GM12878 (cell line): Measurements from ENCODE around the gene JDP2. TPM values are rescaled to one million over a fixed set of nuclear protein-coding genes. Genes with fewer than 3 reads are reported as not detected.

Experiments used
- FOXM1 ChIP-seq: IDR thresholded peaks from 2 replicates; pipeline ENCODE4 v1.6.1; 2012; ENCODE audit warnings: low read depth, mild to moderate bottlenecking, inconsistent platforms, low read length, moderate library complexity
- HDAC2 ChIP-seq: fragments of 200-600 bp; sonication (generic); IDR thresholded peaks from 2 replicates; pipeline ENCODE4 v1.6.1; 2017
- HDGF ChIP-seq: fragments of 450-650 bp; IDR thresholded peaks from 2 replicates; pipeline ENCODE4 v1.6.1; 2016; ENCODE audit warnings: antibody characterized with exemption
- IKZF2 ChIP-seq, 2 experiments: fragments of 450-650 bp; IDR thresholded peaks; 2 replicates each; pipeline ENCODE4 v1.6.1; 2017; ENCODE audit warnings: mild to moderate bottlenecking in 2 of 2, moderate library complexity in 2 of 2
- NR2C1 ChIP-seq: fragments of 450-650 bp; IDR thresholded peaks from 2 replicates; pipeline ENCODE4 v1.6.1; 2017; ENCODE audit warnings: antibody characterized with exemption, mild to moderate bottlenecking, moderate library complexity
- POLR2AphosphoS2 ChIP-seq: IDR thresholded peaks from 2 replicates; pipeline ENCODE4 v1.6.1; 2011; ENCODE audit warnings: low read depth, mild to moderate bottlenecking, low read length, improper control_type of control experiment, moderate library complexity
- POU2F2 ChIP-seq: IDR thresholded peaks from 3 replicates; pipeline ENCODE4 v1.6.1; 2011; ENCODE audit warnings: low read depth, mild to moderate bottlenecking, low read length, borderline replicate concordance
- REST ChIP-seq: IDR thresholded peaks from 2 replicates; pipeline ENCODE4 v1.6.1; 2012; ENCODE audit warnings: mild to moderate bottlenecking, low read depth, low read length
- RUNX3 ChIP-seq: IDR thresholded peaks from 2 replicates; pipeline ENCODE4 v1.6.1; 2012; ENCODE audit warnings: low read length, inconsistent platforms
- SIN3A ChIP-seq: IDR thresholded peaks from 2 replicates; pipeline ENCODE4 v1.6.1; 2012; ENCODE audit warnings: low read depth, low read length, improper control_type of control experiment
- SMAD1 ChIP-seq: fragments of 450-650 bp; IDR thresholded peaks from 2 replicates; pipeline ENCODE4 v1.6.1; 2018; ENCODE audit warnings: mild to moderate bottlenecking, low read depth; ENCODE audit not compliant: partially characterized antibody
- ZBTB4 ChIP-seq: fragments of 450-650 bp; formaldehyde crosslinking; IDR thresholded peaks from 2 replicates; pipeline ENCODE4 v1.4.0; 2022; ENCODE audit warnings: mild to moderate bottlenecking, moderate library complexity
- ZNF274 ChIP-seq: IDR thresholded peaks from one replicate; pipeline ENCODE4 v1.8.0; 2011; ENCODE audit not compliant: insufficient read length, insufficient read depth
- ZNF687 ChIP-seq: fragments of 450-650 bp; IDR thresholded peaks from 2 replicates; pipeline ENCODE4 v1.6.1; 2017; ENCODE audit warnings: mild to moderate bottlenecking, moderate library complexity
- polyA plus RNA-seq, 11 experiments: library from polyadenylated mRNA; depleted of rRNA in 4 of 11; unstranded in 6 of 11; stranded (reverse) in 5 of 11; fragments of >200 nt; fragmentation: Nextera tagmentation in 4 of 11; fragmentation: Illumina TruSeq in 1 of 11; extraction: Ambion mirVana in 4 of 11; extraction: Trizol in 1 of 11; gene quantifications; 1 replicate in 1 of 11; 2 replicates in 10 of 11; pipeline versions ENCODE4 v1.2.1 to v1.2.3, GENCODE V29; 2011 to 2016; ENCODE audit warnings: inconsistent platforms in 2 of 11, missing spikeins in 2 of 11, low read depth in 1 of 11
- total RNA-seq, 4 experiments: library from RNA; depleted of rRNA in 3 of 4; stranded (reverse); fragments of >200 nt in 3 of 4; fragmentation: Illumina TruSeq in 1 of 4; extraction: Trizol in 1 of 4; gene quantifications; 2 replicates each; pipeline versions ENCODE4 v1.2.1 to v1.2.3, GENCODE V29; 2013 to 2021
- TF ChIP-seq, protein P1 (sequence below): fragments of 150-350 bp; IDR thresholded peaks from 2 replicates; pipeline ENCODE4 v1.6.1; 2016; ENCODE audit warnings: low read depth, low read length

JDP2 gene
- total and polyA plus RNA-seq, 10 of the 15 experiments (the other 5 are each of a cell fraction or from before 2014, with no cell fraction given): 0.71 to 21.3 (median 11.2) TPM

- TF ChIP-seq, protein P1, sequence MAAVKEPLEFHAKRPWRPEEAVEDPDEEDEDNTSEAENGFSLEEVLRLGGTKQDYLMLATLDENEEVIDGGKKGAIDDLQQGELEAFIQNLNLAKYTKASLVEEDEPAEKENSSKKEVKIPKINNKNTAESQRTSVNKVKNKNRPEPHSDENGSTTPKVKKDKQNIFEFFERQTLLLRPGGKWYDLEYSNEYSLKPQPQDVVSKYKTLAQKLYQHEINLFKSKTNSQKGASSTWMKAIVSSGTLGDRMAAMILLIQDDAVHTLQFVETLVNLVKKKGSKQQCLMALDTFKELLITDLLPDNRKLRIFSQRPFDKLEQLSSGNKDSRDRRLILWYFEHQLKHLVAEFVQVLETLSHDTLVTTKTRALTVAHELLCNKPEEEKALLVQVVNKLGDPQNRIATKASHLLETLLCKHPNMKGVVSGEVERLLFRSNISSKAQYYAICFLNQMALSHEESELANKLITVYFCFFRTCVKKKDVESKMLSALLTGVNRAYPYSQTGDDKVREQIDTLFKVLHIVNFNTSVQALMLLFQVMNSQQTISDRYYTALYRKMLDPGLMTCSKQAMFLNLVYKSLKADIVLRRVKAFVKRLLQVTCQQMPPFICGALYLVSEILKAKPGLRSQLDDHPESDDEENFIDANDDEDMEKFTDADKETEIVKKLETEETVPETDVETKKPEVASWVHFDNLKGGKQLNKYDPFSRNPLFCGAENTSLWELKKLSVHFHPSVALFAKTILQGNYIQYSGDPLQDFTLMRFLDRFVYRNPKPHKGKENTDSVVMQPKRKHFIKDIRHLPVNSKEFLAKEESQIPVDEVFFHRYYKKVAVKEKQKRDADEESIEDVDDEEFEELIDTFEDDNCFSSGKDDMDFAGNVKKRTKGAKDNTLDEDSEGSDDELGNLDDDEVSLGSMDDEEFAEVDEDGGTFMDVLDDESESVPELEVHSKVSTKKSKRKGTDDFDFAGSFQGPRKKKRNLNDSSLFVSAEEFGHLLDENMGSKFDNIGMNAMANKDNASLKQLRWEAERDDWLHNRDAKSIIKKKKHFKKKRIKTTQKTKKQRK: no peak
- 0 out of 2 replicates have a peak, but pooled peaks have one; percentile 53 for TF ChIP-seq FOXM1
- no peak; a peak in 2 of 4 replicates for TF ChIP-seq IKZF2 (IDR thresholded peaks at IDR 0.05)
- no peak for TF ChIP-seq POLR2AphosphoS2
- no peak for TF ChIP-seq RUNX3
- no peak for TF ChIP-seq NR2C1
- TF ChIP-seq HDGF: peak; percentile 58; the same call in 1 of the 2 replicates
- TF ChIP-seq POU2F2: no peak
- TF ChIP-seq HDAC2: no peak
- no peak for TF ChIP-seq SMAD1
- TF ChIP-seq ZNF687: peak; percentile 27; the same call in 1 of the 2 replicates
- TF ChIP-seq SIN3A: 0 out of 2 replicates have a peak, but pooled peaks have one; percentile 22
- no peak for TF ChIP-seq ZNF274
- TF ChIP-seq ZBTB4 (CRISPR knock-in tag): 0 out of 2 replicates have a peak, but pooled peaks have one; percentile 31
- TF ChIP-seq REST: no peak
Observed at GRCh38 chr14:75521415-75522199, 93.8 kb downstream of the JDP2 start (continued).
